ENCODE data around the gene KCTD13. TPM values are rescaled to one million over a fixed set of nuclear protein-coding genes. Genes with fewer than 3 reads are reported as not detected.

Gene KCTD13
- polyA plus RNA-seq (2011; rRNA removed): 7.4 and 8.8 TPM in 2 replicates
- 7.7 and 8.1 TPM in 2 replicates for polyA minus RNA-seq (2011; rRNA and poly(A)+ RNA removed)

GRCh38 chr16:29925781-29926710 lies at the start of gene KCTD13:
TSS of gene KCTD13 (minus strand) at chr16:29926226. CDS start at chr16:29926033, 193 bp downstream.
- Histone ChIP-seq H3K9me3 (ENCODE audit: control insufficient read depth, insufficient read depth, low read length) (no peaks in the 10 kb centered on the region; the same call in 1 of the 2 replicates), H3K27me3 (ENCODE audit: control insufficient read depth, insufficient read depth, low read length) (no peaks in the 10 kb centered on the region), H3K27ac (ENCODE audit: low read depth, low read length) (peak within 1 kb of the TSS; percentile 73), H3K4me3 (ENCODE audit: low read depth, low read length) (peak within 1 kb of the TSS; percentile 96)
- CTCF ChIA-PET: interaction anchor here (0.8 to 2.4 kb wide), 4 partner anchors 9 to 78 kb away, joined by 3 to 7 read pairs (median 5); partner anchors contain the start of gene TMEM219
- no peak for TF ChIP-seq CTCF (IDR thresholded peaks at IDR 0.05; ENCODE audit: low read depth, low read length)
- POLR2A ChIA-PET: interaction anchor here (0.5 to 2.7 kb wide), 18 partner anchors 11 to 603 kb away, joined by 3 to 25 read pairs (median 4); partner anchors contain the start of genes ALDOA, ASPHD1, HIRIP3 and INO80E
- DNase-seq (ENCODE audit: low read depth, low spot score): peak; percentile 56

GRCh38 chr16:29975134-29975538 lies 49.1 kb upstream of the KCTD13 start:
- DNase-seq (ENCODE audit: low read depth, low spot score): no peak
- POLR2A ChIA-PET: interaction anchor here (0.6 to 1.2 kb wide), 2 partner anchors 49 to 298 kb away, joined by 4 to 5 read pairs; partner anchors contain the start of gene KCTD13
- CTCF ChIA-PET: interaction anchor here (1.7 kb wide), 1 partner anchor 57 kb away, joined by 4 read pairs; no protein-coding TSS in a partner anchor

GRCh38 chr16:29974291-29975133 lies 48.5 kb upstream of the KCTD13 start:
- no peaks in the 10 kb centered on the region for H3K27me3 ChIP-seq (ENCODE audit: control insufficient read depth, insufficient read depth, low read length)
- peak overlapping the region; percentile 31 for H3K27ac ChIP-seq (ENCODE audit: low read depth, low read length)
- POLR2A ChIA-PET: interaction anchor here (0.6 to 1.5 kb wide), 3 partner anchors 31 to 298 kb away, joined by 5 to 7 read pairs (median 5); no protein-coding TSS in a partner anchor
- CTCF ChIA-PET: interaction anchor here (2.4 kb wide), 1 partner anchor 126 kb away, joined by 12 read pairs; no protein-coding TSS in a partner anchor
- no peak for DNase-seq (ENCODE audit: low read depth, low spot score)
- no peak for TF ChIP-seq CTCF (IDR thresholded peaks at IDR 0.05; ENCODE audit: low read depth, low read length)
- H3K4me3 ChIP-seq (ENCODE audit: low read depth, low read length): peak overlapping the region; percentile 92
- no peaks in the 10 kb centered on the region; the same call in 1 of the 2 replicates for H3K9me3 ChIP-seq (ENCODE audit: control insufficient read depth, insufficient read depth, low read length)

More at GRCh38 chr16:29975134-29975538, 49.1 kb upstream of the KCTD13 start:
- peak overlapping the region; percentile 92 for H3K4me3 ChIP-seq (ENCODE audit: low read depth, low read length)
- no peak for TF ChIP-seq CTCF (IDR thresholded peaks at IDR 0.05; ENCODE audit: low read depth, low read length)
- H3K27me3 ChIP-seq (ENCODE audit: control insufficient read depth, insufficient read depth, low read length): no peaks in the 10 kb centered on the region
- no peak overlapping the region for H3K27ac ChIP-seq (ENCODE audit: low read depth, low read length)
- H3K9me3 ChIP-seq (ENCODE audit: control insufficient read depth, insufficient read depth, low read length): no peaks in the 10 kb centered on the region; the same call in 1 of the 2 replicates

GRCh38 chr16:29973384-29974246 lies 47.6 kb upstream of the KCTD13 start, which contains the start of gene TAOK2:
TSS of gene TAOK2 (plus strand) at chr16:29973868. CDS start at chr16:29977773, 3,905 bp downstream.
- no peaks in the 10 kb centered on the region for H3K27me3 ChIP-seq (ENCODE audit: control insufficient read depth, insufficient read depth, low read length)
- peak; percentile 99 for DNase-seq (ENCODE audit: low read depth, low spot score)
- H3K9me3 ChIP-seq (ENCODE audit: control insufficient read depth, insufficient read depth, low read length): no peaks in the 10 kb centered on the region; the same call in 1 of the 2 replicates
- TF ChIP-seq CTCF (IDR thresholded peaks at IDR 0.05; ENCODE audit: low read depth, low read length): no peak
- peak within 1 kb of the TSS; percentile 92 for H3K4me3 ChIP-seq (ENCODE audit: low read depth, low read length)
- POLR2A ChIA-PET: interaction anchor here (0.5 to 1.5 kb wide), 13 partner anchors 12 to 166 kb away, joined by 3 to 21 read pairs (median 4); partner anchors contain the start of genes ALDOA, CDIPT, HIRIP3 and KCTD13
- CTCF ChIA-PET: interaction anchor here (1.7 to 2.9 kb wide), 4 partner anchors 12 to 166 kb away, joined by 6 to 13 read pairs (median 10); partner anchors contain the start of gene TMEM219
- H3K27ac ChIP-seq (ENCODE audit: low read depth, low read length): peak within 1 kb of the TSS; percentile 31

Data from AG04450 (cell line).